ENCODE data around the gene ASB7. TPM values are rescaled to one million over a fixed set of nuclear protein-coding genes. Genes with fewer than 3 reads are reported as not detected.
A peak's percentile ranks its signal among the peaks of the same experiment; 100 is the strongest.

ASB7 gene
- polyA plus RNA-seq, 12 donors = 8.2 to 10.4 (median 9.6) TPM; not detected in 1

- DNase-seq = no peak
Observed at GRCh38 chr15:100595964-100596363, 6.4 kb upstream of the ASB7 start.

GRCh38 chr15:100596792-100597191, 5.6 kb upstream of the ASB7 start:
- DNase-seq = no peak

DNA sequence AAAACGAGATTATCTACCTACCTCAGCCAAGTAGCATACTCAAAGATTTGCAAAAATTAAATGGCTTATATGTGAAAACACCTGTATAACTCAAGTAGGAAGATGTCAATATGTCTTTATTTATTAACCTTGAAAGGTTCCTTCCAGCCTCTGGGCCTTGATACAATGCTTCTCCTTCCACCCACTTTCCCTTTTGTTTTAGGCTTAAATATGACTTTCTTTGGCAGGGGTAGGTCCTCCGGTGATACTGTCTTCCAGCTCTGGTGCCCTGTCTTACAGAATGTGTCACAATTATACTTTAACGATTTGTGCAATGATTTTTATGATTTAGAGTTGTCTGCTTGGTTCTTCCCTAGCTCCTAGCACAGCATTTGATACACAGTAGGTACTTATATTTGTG, 4.5 kb upstream of the ASB7 start:
- DNase-seq = no peak

- no peak for DNase-seq
Observed at GRCh38 chr15:100598655-100599054, 3.7 kb upstream of the ASB7 start.

DNA sequence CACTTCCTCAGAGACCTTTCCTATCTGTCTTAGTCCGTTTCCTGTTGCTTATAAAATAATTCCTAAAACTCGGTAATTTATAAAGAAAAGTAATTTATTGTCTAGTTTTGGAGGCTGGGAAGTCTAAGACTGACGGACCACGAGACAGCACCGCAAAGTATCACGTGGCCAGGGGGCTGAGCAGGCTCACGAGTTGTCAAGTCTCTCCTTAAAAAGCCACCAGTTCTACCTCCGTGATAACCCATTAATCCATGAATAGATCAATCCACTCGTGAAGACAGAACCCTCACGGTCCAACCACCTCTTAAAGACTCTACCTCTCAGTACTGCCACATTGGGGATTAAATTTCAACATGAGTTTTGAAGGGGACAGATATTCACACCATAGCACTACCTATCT, 1.2 kb upstream of the ASB7 start:
- no peak for DNase-seq

DNA sequence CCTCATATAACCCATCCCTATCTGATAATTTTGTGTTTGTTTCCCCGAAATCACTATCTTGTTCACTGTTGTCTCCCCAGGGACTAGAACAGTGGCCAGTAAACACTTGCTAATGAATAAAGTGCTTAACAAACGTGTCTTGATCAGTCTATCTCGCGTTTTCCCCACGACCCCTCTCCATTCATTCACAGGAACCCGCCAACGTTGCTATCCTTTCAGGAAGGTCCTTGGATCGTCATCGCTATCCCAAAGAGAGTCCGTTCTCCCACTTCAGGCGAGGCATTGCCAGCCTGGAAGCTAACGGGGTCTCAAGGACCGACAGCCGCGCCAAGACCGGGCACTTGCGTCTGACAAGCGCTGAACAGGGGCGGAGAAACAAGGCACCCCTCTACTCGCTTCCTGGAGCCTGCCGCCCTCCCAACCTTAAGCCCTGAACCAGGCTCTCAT, 749 bp upstream of the ASB7 start:
- no peak for DNase-seq

- DNase-seq = no peak
Observed at GRCh38 chr15:100602823-100603393, 519 bp downstream of the ASB7 start.

- DNase-seq = no peak
Observed at GRCh38 chr15:100612539-100612938, 10.2 kb downstream of the ASB7 start.

- no peak for DNase-seq
Observed at GRCh38 chr15:100613208-100613607, 10.8 kb downstream of the ASB7 start.

DNA sequence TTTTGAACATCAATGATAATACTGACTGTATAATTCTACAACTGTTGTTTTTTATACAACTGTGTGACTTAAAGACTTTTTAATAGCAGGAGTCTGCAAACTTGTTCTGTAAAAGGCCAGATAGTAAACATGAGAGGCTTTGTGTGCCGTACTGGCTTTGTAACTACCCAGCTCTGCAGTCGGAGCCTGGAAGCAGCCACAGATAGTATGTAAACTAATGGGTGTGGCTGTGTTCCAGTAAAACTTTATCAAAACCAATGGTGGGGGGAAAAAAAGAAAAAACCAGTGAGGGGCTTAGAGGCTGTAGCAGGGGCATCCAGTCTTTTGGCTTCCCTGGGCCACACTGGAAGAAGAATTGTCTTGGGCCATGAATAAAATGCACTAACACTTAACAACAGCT, 11.9 kb downstream of the ASB7 start:
- no peak for DNase-seq

- DNase-seq = no peak
Observed at GRCh38 chr15:100614918-100615317, 12.5 kb downstream of the ASB7 start.

GRCh38 chr15:100615801-100616200, 13.4 kb downstream of the ASB7 start:
- no peak for DNase-seq

- DNase-seq = no peak
Observed at GRCh38 chr15:100616700-100617099, 14.3 kb downstream of the ASB7 start.

GRCh38 chr15:100623301-100623700, 20.9 kb downstream of the ASB7 start:
- no peak for DNase-seq

GRCh38 chr15:100627789-100628395, 25.5 kb downstream of the ASB7 start:
- DNase-seq = peak; percentile 89

DNA sequence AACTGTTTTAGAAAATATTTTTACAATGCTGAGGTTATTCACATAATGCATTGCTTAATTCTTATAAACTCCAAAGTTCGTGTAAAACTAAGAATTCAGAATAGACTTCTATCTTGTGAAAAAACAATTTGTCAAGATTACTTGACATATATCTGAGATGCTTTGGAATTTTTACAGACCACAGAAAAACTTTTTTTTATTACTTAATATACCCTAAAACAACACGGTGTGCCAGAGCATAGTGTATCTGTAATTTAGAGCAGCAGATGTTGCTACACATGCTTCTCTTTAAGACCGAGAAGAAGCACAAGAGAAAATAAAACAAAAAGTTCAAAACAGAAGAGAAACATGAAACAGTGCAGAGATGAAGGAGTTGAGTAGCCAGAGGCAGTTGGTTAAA, 26.4 kb downstream of the ASB7 start:
- DNase-seq = no peak

DNA sequence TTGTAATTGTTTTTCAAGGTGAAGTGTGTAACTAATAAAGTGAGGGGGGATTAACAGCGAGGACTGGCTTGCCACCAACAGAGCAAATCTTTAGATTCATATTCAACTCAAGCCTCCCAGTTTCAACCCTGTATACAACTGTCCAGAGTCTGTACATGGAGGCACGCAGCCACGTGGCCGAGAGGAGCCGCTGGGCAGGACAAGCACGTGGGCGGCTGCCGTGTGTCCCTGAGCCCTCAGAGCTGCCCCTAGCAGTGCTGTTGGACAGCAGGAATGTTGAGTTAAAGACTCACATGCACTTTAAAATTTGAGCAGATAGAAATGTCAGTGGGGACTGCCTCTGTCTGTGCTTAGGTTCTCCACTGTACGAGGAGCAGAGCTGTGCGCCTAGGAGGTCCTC, 29.4 kb downstream of the ASB7 start:
- DNase-seq = no peak

GRCh38 chr15:100633763-100634075, 31.3 kb downstream of the ASB7 start:
- no peak for DNase-seq

GRCh38 chr15:100635406-100636071, 33.1 kb downstream of the ASB7 start:
- DNase-seq = no peak

DNA sequence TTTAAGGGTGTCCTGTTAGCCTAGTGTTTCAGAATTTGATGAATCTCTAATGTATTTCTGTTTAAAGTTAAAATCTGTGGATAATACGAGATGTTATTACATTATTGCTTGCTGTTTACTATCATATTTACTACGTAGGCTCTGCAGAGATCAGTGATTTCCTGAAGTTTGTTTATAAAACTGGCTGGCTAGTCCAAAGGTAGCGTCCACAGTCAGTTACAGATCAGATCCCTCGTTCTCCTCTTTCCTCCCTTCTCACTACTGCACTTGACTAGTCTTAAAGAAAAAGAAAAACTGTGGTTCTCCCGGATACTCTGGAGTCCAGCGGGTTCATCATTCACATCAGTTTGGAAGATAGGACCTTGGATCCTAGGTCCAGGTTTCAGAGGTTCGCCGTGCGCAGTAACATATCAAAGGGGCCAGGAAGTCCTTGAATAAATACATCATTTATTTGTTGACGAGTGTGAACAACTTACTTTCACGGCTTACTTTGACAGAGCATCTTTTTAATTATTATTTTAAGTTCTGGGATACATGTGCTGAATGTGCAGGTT, 35.9 kb downstream of the ASB7 start:
- no peak for DNase-seq

- DNase-seq = no peak
Observed at GRCh38 chr15:100642213-100642949, 40.0 kb downstream of the ASB7 start.

DNA sequence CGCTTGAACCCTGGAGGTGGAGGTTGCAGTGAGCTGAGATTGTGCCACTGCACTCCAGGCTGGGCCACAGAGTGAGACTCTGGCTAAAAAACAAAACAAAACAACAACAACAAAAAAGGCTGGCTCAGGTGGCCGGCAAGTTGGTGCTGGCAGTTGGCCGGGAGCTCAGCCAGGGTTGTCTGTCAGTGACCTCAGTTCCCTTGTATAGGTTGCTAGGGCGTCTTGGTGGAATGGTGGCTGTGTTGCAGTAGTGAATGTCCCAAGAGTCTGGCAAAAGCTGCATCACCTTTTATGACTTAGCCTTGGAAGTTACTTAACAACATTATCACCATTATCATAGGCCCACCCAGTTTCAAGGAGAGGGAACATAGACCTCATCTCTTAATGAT, 40.6 kb downstream of the ASB7 start:
- DNase-seq = no peak

DNA sequence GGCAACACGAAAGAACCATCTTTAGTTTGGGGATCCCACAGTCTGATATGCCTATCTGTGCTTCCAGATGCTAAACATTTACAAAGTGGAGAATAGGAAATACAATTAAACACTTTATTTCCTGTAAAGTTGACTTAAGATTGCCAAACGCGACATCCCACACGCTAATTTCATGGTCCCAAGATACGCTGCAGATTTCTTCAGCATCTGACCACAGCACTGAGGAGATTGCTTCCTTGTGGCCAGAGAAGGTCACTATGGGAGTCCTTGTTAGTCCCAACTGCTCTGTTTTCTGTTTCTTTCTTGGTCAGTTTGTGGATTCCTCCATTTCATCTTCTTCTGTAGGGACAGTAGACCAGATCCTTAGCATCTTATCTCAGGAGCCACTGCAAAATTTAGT, 43.3 kb downstream of the ASB7 start:
- DNase-seq = no peak
